ENCODE measurements around the gene WFIKKN2.

WFIKKN2 gene

DNA sequence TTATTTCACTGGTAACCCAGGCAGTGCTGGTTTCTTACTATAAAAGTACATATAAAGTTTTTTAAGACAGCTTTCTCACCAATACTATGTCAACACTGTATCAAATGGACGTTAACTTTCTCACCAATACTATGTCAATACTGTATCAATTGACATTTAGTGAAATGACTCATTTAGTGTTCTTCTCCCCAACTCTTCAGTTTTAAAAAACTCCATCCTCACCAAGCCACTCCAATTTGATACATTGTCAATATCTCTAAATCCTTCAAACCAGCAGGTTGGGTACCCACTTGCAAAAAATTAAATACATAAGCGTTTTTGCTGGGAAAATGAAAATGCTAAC, 25.9 kb downstream of the WFIKKN2 start:
- no peak overlapping the region for H2BK5ac ChIP-seq (ENCODE audit: low read depth, low read length, poor library complexity, severe bottlenecking)
- H2AK5ac ChIP-seq (ENCODE audit: low read length, severe bottlenecking), result no peak overlapping the region
- H4K8ac ChIP-seq (ENCODE audit: low read length), result no peak overlapping the region
- H3K4me3 ChIP-seq (ENCODE audit: insufficient read depth in 1 of 2, low read depth in 1 of 2, low read length in 2 of 2), result no peak overlapping the region
- 99% methylated on average over 2 of the region's 2 CpGs for WGBS
- H3K27ac ChIP-seq (ENCODE audit: low read length, poor library complexity, severe bottlenecking), result no peak overlapping the region
- H3K79me1 ChIP-seq (replicated peaks; ENCODE audit: low read length, poor library complexity, severe bottlenecking), result peaks cover 2% of the 10 kb centered on the region
- H2BK120ac ChIP-seq (ENCODE audit: low read depth, low read length), result no peak overlapping the region
- H2BK12ac ChIP-seq (ENCODE audit: low read length in 2 of 2), result no peak overlapping the region
- H3K36me3 ChIP-seq (ENCODE audit: control insufficient read depth in 1 of 2, insufficient read depth in 2 of 2, low read depth in 1 of 2, low read length in 2 of 2), result peaks cover 6 to 33% of the 10 kb centered on the region in 2 experiments
- H3K18ac ChIP-seq (ENCODE audit: low read depth in 1 of 2, low read length in 2 of 2), result no peak overlapping the region
- H3K23ac ChIP-seq (ENCODE audit: low read length in 2 of 2), result no peak overlapping the region
- H2AFZ ChIP-seq (ENCODE audit: low read depth, low read length), result no peak overlapping the region
- peaks cover 4% of the 10 kb centered on the region for H3K4me1 ChIP-seq (ENCODE audit: control insufficient read depth, insufficient read depth, low read depth, low read length)
- no peak overlapping the region for H3K4ac ChIP-seq (ENCODE audit: low read depth in 1 of 2, low read length in 2 of 2)
- no peak overlapping the region for H3K4me2 ChIP-seq (ENCODE audit: low read length, poor library complexity, severe bottlenecking)
- no peak overlapping the region for H3K9ac ChIP-seq (ENCODE audit: low read length)
- no peak overlapping the region for H3K14ac ChIP-seq (ENCODE audit: low read length in 2 of 2)
- H4K91ac ChIP-seq (ENCODE audit: low read length), result no peak overlapping the region
- no peaks in the 10 kb centered on the region for H3K9me3 ChIP-seq (ENCODE audit: control insufficient read depth, low read length)
- DNase-seq, result no peak
- no peaks in the 10 kb centered on the region for H3K27me3 ChIP-seq (ENCODE audit: control insufficient read depth in 1 of 2, insufficient read depth in 1 of 2, low read length in 2 of 2)
- H2BK15ac ChIP-seq (ENCODE audit: low read depth, poor library complexity, severe bottlenecking), result no peak overlapping the region

DNA sequence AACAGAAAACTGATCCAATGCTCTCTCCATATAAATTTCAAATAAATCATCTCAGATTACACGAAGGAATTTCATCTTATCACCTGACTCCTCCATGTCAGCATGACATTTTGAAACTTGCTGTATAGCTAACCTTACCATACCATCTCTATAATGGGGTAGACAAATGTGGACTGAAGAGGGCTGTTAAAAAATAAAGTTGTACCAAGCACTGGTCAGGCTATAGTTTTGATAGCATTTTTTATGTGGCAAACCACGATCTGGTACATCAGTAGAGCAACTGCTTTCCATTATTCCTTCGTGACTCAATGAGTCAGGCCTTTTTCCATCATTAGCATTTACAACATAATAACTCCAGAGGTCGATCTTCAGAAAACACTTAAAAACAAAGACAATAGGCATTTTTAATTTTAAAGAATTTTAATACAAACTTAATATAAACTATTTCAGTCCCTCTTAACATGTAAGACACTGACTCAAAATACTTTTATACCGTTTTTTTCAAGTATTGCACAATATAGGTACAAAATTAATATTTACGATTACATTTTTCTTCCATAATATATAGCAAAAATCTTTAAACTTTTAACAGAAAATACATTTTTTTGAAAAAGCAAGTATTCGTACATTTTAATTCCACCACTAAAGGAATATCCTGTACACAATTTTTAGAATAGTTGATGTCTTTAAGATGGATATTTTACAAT, 26.6 kb downstream of the WFIKKN2 start:
- no peak overlapping the region for H2BK15ac ChIP-seq (ENCODE audit: low read depth, poor library complexity, severe bottlenecking)
- no peaks in the 10 kb centered on the region for H3K9me3 ChIP-seq (ENCODE audit: control insufficient read depth, low read length)
- no peak overlapping the region for H2AFZ ChIP-seq (ENCODE audit: low read depth, low read length)
- H3K18ac ChIP-seq (ENCODE audit: low read depth in 1 of 2, low read length in 2 of 2), result no peak overlapping the region
- H4K8ac ChIP-seq (ENCODE audit: low read length), result no peak overlapping the region
- H2BK120ac ChIP-seq (ENCODE audit: low read depth, low read length), result no peak overlapping the region
- peak overlapping the region in 1 of 2 experiments; percentile 86 for H3K4me3 ChIP-seq (ENCODE audit: insufficient read depth in 1 of 2, low read depth in 1 of 2, low read length in 2 of 2)
- H3K36me3 ChIP-seq (ENCODE audit: control insufficient read depth in 1 of 2, insufficient read depth in 2 of 2, low read depth in 1 of 2, low read length in 2 of 2), result peaks cover 6 to 33% of the 10 kb centered on the region in 2 experiments
- no peak overlapping the region for H3K4ac ChIP-seq (ENCODE audit: low read depth in 1 of 2, low read length in 2 of 2)
- no peak overlapping the region for H3K27ac ChIP-seq (ENCODE audit: low read length, poor library complexity, severe bottlenecking)
- peak overlapping the region; percentile 94 for H3K9ac ChIP-seq (ENCODE audit: low read length)
- H3K4me1 ChIP-seq (ENCODE audit: control insufficient read depth, insufficient read depth, low read depth, low read length), result peaks cover 4% of the 10 kb centered on the region
- H3K14ac ChIP-seq (ENCODE audit: low read length in 2 of 2), result no peak overlapping the region
- WGBS, result 100% methylated on average over 5 of the region's 7 CpGs
- no peak overlapping the region for H3K23ac ChIP-seq (ENCODE audit: low read length in 2 of 2)
- no peaks in the 10 kb centered on the region for H3K27me3 ChIP-seq (ENCODE audit: control insufficient read depth in 1 of 2, insufficient read depth in 1 of 2, low read length in 2 of 2)
- peaks cover 2% of the 10 kb centered on the region for H3K79me1 ChIP-seq (replicated peaks; ENCODE audit: low read length, poor library complexity, severe bottlenecking)
- no peak overlapping the region for H2BK12ac ChIP-seq (ENCODE audit: low read length in 2 of 2)
- no peak overlapping the region for H3K4me2 ChIP-seq (ENCODE audit: low read length, poor library complexity, severe bottlenecking)
- H2BK5ac ChIP-seq (ENCODE audit: low read depth, low read length, poor library complexity, severe bottlenecking), result no peak overlapping the region
- no peak for DNase-seq
- no peak overlapping the region for H4K91ac ChIP-seq (ENCODE audit: low read length)
- H2AK5ac ChIP-seq (ENCODE audit: low read length, severe bottlenecking), result no peak overlapping the region

DNA sequence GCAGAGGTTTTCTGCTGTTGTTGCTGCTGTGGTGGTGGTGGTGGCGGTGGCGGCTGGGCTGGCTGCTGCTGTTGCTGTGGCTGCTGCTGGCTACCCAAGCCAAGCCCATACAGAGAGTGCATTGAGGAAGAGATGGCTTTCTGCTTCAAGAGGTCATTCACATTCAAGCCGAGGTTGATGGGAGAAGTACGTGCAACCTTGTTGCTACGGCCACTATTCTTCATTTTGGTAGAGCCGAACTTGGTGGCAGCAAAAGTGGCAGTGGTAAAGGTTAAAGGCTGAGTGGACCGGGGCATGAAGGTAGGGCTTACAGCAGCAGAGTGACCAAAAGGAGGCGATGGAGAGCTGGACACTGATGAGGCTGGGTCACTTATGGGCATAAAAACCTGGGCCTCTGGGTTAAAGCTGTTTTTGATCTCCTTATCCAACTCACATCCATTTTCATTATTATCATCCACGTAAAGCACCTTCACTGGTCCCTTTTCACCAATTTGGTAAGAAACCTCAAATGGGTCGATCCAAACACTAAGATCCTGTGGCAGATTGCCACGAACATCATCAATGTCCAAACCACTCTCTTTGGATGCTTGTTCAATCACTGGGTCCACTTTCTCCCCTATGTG, 27.9 kb downstream of the WFIKKN2 start:
- H3K4me1 ChIP-seq (ENCODE audit: control insufficient read depth, insufficient read depth, low read depth, low read length), result peaks cover 4% of the 10 kb centered on the region
- H3K4ac ChIP-seq (ENCODE audit: low read depth in 1 of 2, low read length in 2 of 2), result no peak overlapping the region
- H3K4me3 ChIP-seq (ENCODE audit: insufficient read depth in 1 of 2, low read depth in 1 of 2, low read length in 2 of 2), result peak overlapping the region in 1 of 2 experiments; percentile 86
- no peak overlapping the region for H3K23ac ChIP-seq (ENCODE audit: low read length in 2 of 2)
- no peak overlapping the region for H2AFZ ChIP-seq (ENCODE audit: low read depth, low read length)
- peaks cover 6 to 33% of the 10 kb centered on the region in 2 experiments for H3K36me3 ChIP-seq (ENCODE audit: control insufficient read depth in 1 of 2, insufficient read depth in 2 of 2, low read depth in 1 of 2, low read length in 2 of 2)
- H2BK12ac ChIP-seq (ENCODE audit: low read length in 2 of 2), result no peak overlapping the region
- H3K27me3 ChIP-seq (ENCODE audit: control insufficient read depth in 1 of 2, insufficient read depth in 1 of 2, low read length in 2 of 2), result no peaks in the 10 kb centered on the region
- peak overlapping the region; percentile 51 for H3K4me2 ChIP-seq (ENCODE audit: low read length, poor library complexity, severe bottlenecking)
- H3K9me3 ChIP-seq (ENCODE audit: control insufficient read depth, low read length), result no peaks in the 10 kb centered on the region
- WGBS, result 91% methylated on average over 10 of the region's 11 CpGs
- H2BK120ac ChIP-seq (ENCODE audit: low read depth, low read length), result no peak overlapping the region
- no peak overlapping the region for H3K14ac ChIP-seq (ENCODE audit: low read length in 2 of 2)
- H2BK5ac ChIP-seq (ENCODE audit: low read depth, low read length, poor library complexity, severe bottlenecking), result no peak overlapping the region
- no peak overlapping the region for H4K8ac ChIP-seq (ENCODE audit: low read length)
- no peak overlapping the region for H4K91ac ChIP-seq (ENCODE audit: low read length)
- peak; percentile 53 for DNase-seq
- peak overlapping the region; percentile 94 for H3K9ac ChIP-seq (ENCODE audit: low read length)
- H2BK15ac ChIP-seq (ENCODE audit: low read depth, poor library complexity, severe bottlenecking), result no peak overlapping the region
- no peak overlapping the region for H3K18ac ChIP-seq (ENCODE audit: low read depth in 1 of 2, low read length in 2 of 2)
- H3K79me1 ChIP-seq (replicated peaks; ENCODE audit: low read length, poor library complexity, severe bottlenecking), result peaks cover 2% of the 10 kb centered on the region
- no peak overlapping the region for H3K27ac ChIP-seq (ENCODE audit: low read length, poor library complexity, severe bottlenecking)
- H2AK5ac ChIP-seq (ENCODE audit: low read length, severe bottlenecking), result no peak overlapping the region

DNA sequence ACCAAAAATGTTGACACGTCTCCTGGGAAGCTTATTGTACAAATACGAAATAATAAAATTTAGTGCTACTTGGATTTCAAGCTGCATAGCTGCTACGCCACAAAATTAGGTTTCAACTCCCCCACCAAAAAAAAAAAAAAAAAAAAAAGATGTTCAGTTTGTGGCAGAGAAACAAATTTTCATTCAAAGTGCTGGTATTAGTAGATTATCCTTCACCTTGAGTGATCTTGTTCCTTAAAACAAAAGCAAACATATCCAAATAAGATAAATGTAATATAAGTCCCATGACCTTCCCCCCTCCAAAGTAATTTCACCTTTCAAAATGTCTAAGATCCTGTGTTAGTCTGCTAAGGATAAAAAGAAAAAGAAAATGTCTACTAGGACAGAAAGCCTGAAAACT, 28.5 kb downstream of the WFIKKN2 start:
- H4K8ac ChIP-seq (ENCODE audit: low read length), result no peak overlapping the region
- no peak overlapping the region for H3K27ac ChIP-seq (ENCODE audit: low read length, poor library complexity, severe bottlenecking)
- no peaks in the 10 kb centered on the region for H3K27me3 ChIP-seq (ENCODE audit: control insufficient read depth in 1 of 2, insufficient read depth in 1 of 2, low read length in 2 of 2)
- H3K4ac ChIP-seq (ENCODE audit: low read depth in 1 of 2, low read length in 2 of 2), result no peak overlapping the region
- H2AK5ac ChIP-seq (ENCODE audit: low read length, severe bottlenecking), result no peak overlapping the region
- no peak overlapping the region for H4K91ac ChIP-seq (ENCODE audit: low read length)
- peaks cover 2% of the 10 kb centered on the region for H3K79me1 ChIP-seq (replicated peaks; ENCODE audit: low read length, poor library complexity, severe bottlenecking)
- H3K36me3 ChIP-seq (ENCODE audit: control insufficient read depth in 1 of 2, insufficient read depth in 2 of 2, low read depth in 1 of 2, low read length in 2 of 2), result peaks cover 6 to 33% of the 10 kb centered on the region in 2 experiments
- no peak for DNase-seq
- H3K23ac ChIP-seq (ENCODE audit: low read length in 2 of 2), result no peak overlapping the region
- no peak overlapping the region for H2BK120ac ChIP-seq (ENCODE audit: low read depth, low read length)
- WGBS, result no CpG with 5 or more reads among the region's 3 CpGs
- no peak overlapping the region for H2BK15ac ChIP-seq (ENCODE audit: low read depth, poor library complexity, severe bottlenecking)
- no peak overlapping the region for H2BK12ac ChIP-seq (ENCODE audit: low read length in 2 of 2)
- no peak overlapping the region for H3K14ac ChIP-seq (ENCODE audit: low read length in 2 of 2)
- H3K9ac ChIP-seq (ENCODE audit: low read length), result peak overlapping the region; percentile 94
- H3K18ac ChIP-seq (ENCODE audit: low read depth in 1 of 2, low read length in 2 of 2), result no peak overlapping the region
- H3K4me1 ChIP-seq (ENCODE audit: control insufficient read depth, insufficient read depth, low read depth, low read length), result peaks cover 4% of the 10 kb centered on the region
- H2AFZ ChIP-seq (ENCODE audit: low read depth, low read length), result no peak overlapping the region
- no peak overlapping the region for H2BK5ac ChIP-seq (ENCODE audit: low read depth, low read length, poor library complexity, severe bottlenecking)
- no peaks in the 10 kb centered on the region for H3K9me3 ChIP-seq (ENCODE audit: control insufficient read depth, low read length)
- H3K4me2 ChIP-seq (ENCODE audit: low read length, poor library complexity, severe bottlenecking), result no peak overlapping the region
- peak overlapping the region in 1 of 2 experiments; percentile 86 for H3K4me3 ChIP-seq (ENCODE audit: insufficient read depth in 1 of 2, low read depth in 1 of 2, low read length in 2 of 2)
